ENCODE results near the gene SMS. TPM values are rescaled to one million over a fixed set of nuclear protein-coding genes. Genes with fewer than 3 reads are reported as not detected.

Gene SMS
- total RNA-seq, 2 experiments from 2014 or later = 64.9 to 86.3 TPM

GRCh38 chrX:21960569-21961541 lies 20.3 kb downstream of the SMS start:
- CTCF ChIA-PET (ENCODE audit: unreplicated experiment) = no interaction called here
- Histone ChIP-seq H3K9me3 (ENCODE audit: low read length) (no peaks in the 10 kb centered on the region), H3K36me3 (ENCODE audit: insufficient read depth, low read length) (peaks cover 6% of the 10 kb centered on the region), H3K27ac (ENCODE audit: low read depth, low read length, poor library complexity, severe bottlenecking) (no peak overlapping the region), H2AFZ (ENCODE audit: low read length) (no peak overlapping the region), H3K79me2 (ENCODE audit: insufficient read depth, low read depth, low read length) (peaks cover 65% of the 10 kb centered on the region), H3K9me2 (ENCODE audit: insufficient read depth, low read length) (no peaks in the 10 kb centered on the region), H3K4me2 (ENCODE audit: low read length) (no peak overlapping the region), H3K4me3 (ENCODE audit: low read depth, low read length, poor library complexity, severe bottlenecking) (no peak overlapping the region), H4K20me1 (ENCODE audit: insufficient read depth, low read length) (no peaks in the 10 kb centered on the region; the same call in 1 of the 2 replicates), H3K4me1 (ENCODE audit: insufficient read depth, low read length, poor library complexity, severe bottlenecking) (no peaks in the 10 kb centered on the region)
- DNase-seq (ENCODE audit: low spot score) = no peak
- no peak for TF ChIP-seq EZH2phosphoT487 (IDR thresholded peaks at IDR 0.05; ENCODE audit: borderline replicate concordance, low read depth, low read length)
- TF ChIP-seq, protein P1, sequence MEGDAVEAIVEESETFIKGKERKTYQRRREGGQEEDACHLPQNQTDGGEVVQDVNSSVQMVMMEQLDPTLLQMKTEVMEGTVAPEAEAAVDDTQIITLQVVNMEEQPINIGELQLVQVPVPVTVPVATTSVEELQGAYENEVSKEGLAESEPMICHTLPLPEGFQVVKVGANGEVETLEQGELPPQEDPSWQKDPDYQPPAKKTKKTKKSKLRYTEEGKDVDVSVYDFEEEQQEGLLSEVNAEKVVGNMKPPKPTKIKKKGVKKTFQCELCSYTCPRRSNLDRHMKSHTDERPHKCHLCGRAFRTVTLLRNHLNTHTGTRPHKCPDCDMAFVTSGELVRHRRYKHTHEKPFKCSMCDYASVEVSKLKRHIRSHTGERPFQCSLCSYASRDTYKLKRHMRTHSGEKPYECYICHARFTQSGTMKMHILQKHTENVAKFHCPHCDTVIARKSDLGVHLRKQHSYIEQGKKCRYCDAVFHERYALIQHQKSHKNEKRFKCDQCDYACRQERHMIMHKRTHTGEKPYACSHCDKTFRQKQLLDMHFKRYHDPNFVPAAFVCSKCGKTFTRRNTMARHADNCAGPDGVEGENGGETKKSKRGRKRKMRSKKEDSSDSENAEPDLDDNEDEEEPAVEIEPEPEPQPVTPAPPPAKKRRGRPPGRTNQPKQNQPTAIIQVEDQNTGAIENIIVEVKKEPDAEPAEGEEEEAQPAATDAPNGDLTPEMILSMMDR (conservative IDR thresholded peaks at IDR 0.05; ENCODE audit: low read length) = no peak
- BruUV-seq (replicated peaks) = no TSS peak
- intact Hi-C loops (cut with micrococcal nuclease; ENCODE audit: unreplicated experiment) = no loop called here
- POLR2A ChIA-PET = interaction anchor here (0.6 to 1.3 kb wide), 4 partner anchors 10 to 54 kb away, joined by 3 to 5 read pairs (median 3); no protein-coding TSS in a partner anchor

DNA sequence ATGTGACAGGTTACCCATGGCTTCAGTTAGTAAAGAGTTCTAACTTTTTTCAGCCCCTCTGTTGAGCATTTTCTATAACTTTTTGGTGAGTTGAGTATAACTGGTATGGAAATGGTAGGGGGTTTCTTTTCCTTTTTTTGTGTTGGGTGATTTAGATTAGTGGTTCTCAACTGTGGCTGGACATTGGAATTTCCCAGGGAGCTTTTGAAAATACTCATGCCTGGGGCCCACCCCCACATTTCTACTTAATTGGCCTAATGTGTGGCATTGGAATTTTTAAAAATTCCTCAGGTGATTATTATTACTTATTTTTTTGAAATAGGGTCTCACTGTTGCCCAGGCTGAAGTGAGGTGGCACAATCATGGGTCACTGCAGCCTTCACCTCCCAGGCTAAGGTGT lies 21.9 kb downstream of the SMS start:
- BruUV-seq (replicated peaks) = no TSS peak
- TF ChIP-seq EZH2phosphoT487 (IDR thresholded peaks at IDR 0.05; ENCODE audit: borderline replicate concordance, low read depth, low read length) = no peak
- TF ChIP-seq, protein P1 (conservative IDR thresholded peaks at IDR 0.05; ENCODE audit: low read length) = no peak
- H3K36me3 ChIP-seq (ENCODE audit: insufficient read depth, low read length) = peaks cover 6% of the 10 kb centered on the region; the same call in 1 of the 2 replicates
- H4K20me1 ChIP-seq (ENCODE audit: insufficient read depth, low read length) = no peaks in the 10 kb centered on the region; the same call in 1 of the 2 replicates
- DNase-seq (ENCODE audit: low spot score) = no peak
- H3K4me1 ChIP-seq (ENCODE audit: insufficient read depth, low read length, poor library complexity, severe bottlenecking) = no peaks in the 10 kb centered on the region
- no peaks in the 10 kb centered on the region for H3K9me2 ChIP-seq (ENCODE audit: insufficient read depth, low read length)
- H3K79me2 ChIP-seq (ENCODE audit: insufficient read depth, low read depth, low read length) = peaks cover 59% of the 10 kb centered on the region
- H3K4me2 ChIP-seq (ENCODE audit: low read length) = no peak overlapping the region
- intact Hi-C loops (cut with micrococcal nuclease; ENCODE audit: unreplicated experiment) = no loop called here
- no peaks in the 10 kb centered on the region for H3K9me3 ChIP-seq (ENCODE audit: low read length)
- H3K27ac ChIP-seq (ENCODE audit: low read depth, low read length, poor library complexity, severe bottlenecking) = no peak overlapping the region
- H3K4me3 ChIP-seq (ENCODE audit: low read depth, low read length, poor library complexity, severe bottlenecking) = no peak overlapping the region
- ChIA-PET CTCF (ENCODE audit: unreplicated experiment) (no interaction called here), POLR2A (no interaction called here)
- H2AFZ ChIP-seq (ENCODE audit: low read length) = no peak overlapping the region

DNA sequence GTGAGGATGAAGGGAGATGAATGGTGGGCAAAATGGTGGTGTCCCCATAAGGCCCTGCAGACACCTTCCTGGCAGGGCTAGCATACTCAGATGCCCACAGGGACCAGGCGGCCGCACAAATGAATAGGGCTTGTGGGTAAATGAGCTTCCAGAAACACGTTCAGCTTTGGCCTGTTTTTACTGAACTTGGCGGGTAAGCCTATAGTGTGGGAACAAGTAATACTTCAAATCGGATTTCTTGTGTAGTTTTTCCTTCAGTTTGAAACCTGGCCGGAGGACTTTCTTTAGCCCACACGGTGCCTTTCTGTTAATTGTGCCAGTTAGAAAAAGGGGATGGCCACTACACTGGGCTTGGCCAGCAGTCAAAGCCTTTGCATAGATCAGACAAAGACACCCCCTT lies 22.8 kb downstream of the SMS start:
- BruUV-seq (replicated peaks) = no TSS peak
- peaks cover 14% of the 10 kb centered on the region for H3K36me3 ChIP-seq (ENCODE audit: insufficient read depth, low read length)
- ChIA-PET CTCF (ENCODE audit: unreplicated experiment) (no interaction called here), POLR2A (no interaction called here)
- no peak overlapping the region for H2AFZ ChIP-seq (ENCODE audit: low read length)
- H3K9me3 ChIP-seq (ENCODE audit: low read length) = no peaks in the 10 kb centered on the region
- no peak for DNase-seq (ENCODE audit: low spot score)
- intact Hi-C loops (cut with micrococcal nuclease; ENCODE audit: unreplicated experiment) = no loop called here
- H3K9me2 ChIP-seq (ENCODE audit: insufficient read depth, low read length) = no peaks in the 10 kb centered on the region
- no peak overlapping the region for H3K27ac ChIP-seq (ENCODE audit: low read depth, low read length, poor library complexity, severe bottlenecking)
- H3K4me1 ChIP-seq (ENCODE audit: insufficient read depth, low read length, poor library complexity, severe bottlenecking) = no peaks in the 10 kb centered on the region
- H3K4me3 ChIP-seq (ENCODE audit: low read depth, low read length, poor library complexity, severe bottlenecking) = no peak overlapping the region
- TF ChIP-seq EZH2phosphoT487 (IDR thresholded peaks at IDR 0.05; ENCODE audit: borderline replicate concordance, low read depth, low read length) = no peak
- TF ChIP-seq, protein P1 (conservative IDR thresholded peaks at IDR 0.05; ENCODE audit: low read length) = no peak
- H3K79me2 ChIP-seq (ENCODE audit: insufficient read depth, low read depth, low read length) = peaks cover 50% of the 10 kb centered on the region
- no peak overlapping the region for H3K4me2 ChIP-seq (ENCODE audit: low read length)
- H4K20me1 ChIP-seq (ENCODE audit: insufficient read depth, low read length) = no peaks in the 10 kb centered on the region; the same call in 1 of the 2 replicates

Measured in OCI-LY7 (cell line).